Gastrocnemius medialis (tissue), 4 donors: ENCODE data around the gene FOXP3. TPM values are rescaled to one million over a fixed set of nuclear protein-coding genes. Genes with fewer than 3 reads are reported as not detected.

Source experiments
- ATAC-seq, 2 donors: fragments of 150-250 bp; one replicate each; pipeline ENCODE4 v1.9.1; 2016
- DNase-seq, 2 donors: peaks; one replicate each; pipeline ENCODE4 v3.0.0-alpha.2; 2019
- H3K27ac ChIP-seq, 4 donors: fragments of 200-600 bp; sonication (generic); 1 replicate in 1 of 4; 2 replicates in 3 of 4; pipeline ENCODE4 v1.5.1; 2016 to 2018; ENCODE audit warnings: mild to moderate bottlenecking in 2 of 4, moderate library complexity in 1 of 4
- H3K27me3 ChIP-seq, 3 donors: fragments of 200-600 bp; sonication (generic) in 2 of 3; 1 replicate in 1 of 3; 2 replicates in 2 of 3; pipeline versions ENCODE4 v1.5.1 to v1.6.0; 2016 to 2019; ENCODE audit warnings: mild to moderate bottlenecking in 1 of 3, moderate library complexity in 1 of 3
- H3K36me3 ChIP-seq, 2 donors: fragments of 200-600 bp; sonication (generic) in 1 of 2; one replicate each; pipeline ENCODE4 v1.5.1; 2017 to 2018
- H3K4me1 ChIP-seq, 2 donors: fragments of 200-600 bp; sonication (generic) in 1 of 2; one replicate each; pipeline ENCODE4 v1.5.1; 2016 to 2017; ENCODE audit warnings: mild to moderate bottlenecking in 2 of 2
- H3K4me3 ChIP-seq, 4 donors: fragments of 200-600 bp; sonication (generic) in 3 of 4; 1 replicate in 1 of 4; 2 replicates in 3 of 4; pipeline ENCODE4 v1.5.1; 2016 to 2019; ENCODE audit warnings: mild to moderate bottlenecking in 2 of 4
- H3K9me3 ChIP-seq, 3 donors: fragments of 200-600 bp; sonication (generic) in 2 of 3; 1 replicate in 1 of 3; 2 replicates in 2 of 3; pipeline ENCODE4 v1.5.1; 2016 to 2019
- POLR2A ChIP-seq, 2 donors: fragments of 450-650 bp; IDR thresholded peaks; one replicate each; pipeline ENCODE4 v1.6.1; 2017; ENCODE audit warnings: antibody characterized with exemption in 2 of 2, mild to moderate bottlenecking in 2 of 2, moderate library complexity in 2 of 2
- in situ Hi-C, 4 donors: fragments of 200-750 bp; cut with MboI; loops; one replicate each; pipeline versions ENCODE4 v1.15.0 to v1.8.0; 2017; ENCODE audit warnings: low sequenced_read_pairs in 4 of 4
- intact Hi-C: fragments of 100-400 bp; cut with DNase I; formaldehyde crosslinking; loops from one replicate; pipeline ENCODE4 v1.15.1; 2023; ENCODE audit warnings: low total_unique reads
- total RNA-seq, 4 donors: library from RNA; depleted of rRNA; stranded (reverse); fragments of >200 nt; gene quantifications; one replicate each; pipeline versions ENCODE4 v1.1.0 to v1.2.3, GENCODE V29; 2016
- TF ChIP-seq, protein P1 (sequence below), 5 experiments: fragments of 450-650 bp in 3 of 5; fragments of 200-600 bp in 2 of 5; sonication (generic) in 2 of 5; IDR thresholded peaks in 4 of 5; conservative IDR thresholded peaks in 1 of 5; 1 replicate in 4 of 5; 2 replicates in 1 of 5; pipeline ENCODE4 v1.5.1; 2016 to 2019; ENCODE audit warnings: antibody characterized with exemption in 5 of 5, mild to moderate bottlenecking in 3 of 5, moderate library complexity in 3 of 5

Gene FOXP3
- total RNA-seq, 4 donors from 2014 or later, result not detected

DNA sequence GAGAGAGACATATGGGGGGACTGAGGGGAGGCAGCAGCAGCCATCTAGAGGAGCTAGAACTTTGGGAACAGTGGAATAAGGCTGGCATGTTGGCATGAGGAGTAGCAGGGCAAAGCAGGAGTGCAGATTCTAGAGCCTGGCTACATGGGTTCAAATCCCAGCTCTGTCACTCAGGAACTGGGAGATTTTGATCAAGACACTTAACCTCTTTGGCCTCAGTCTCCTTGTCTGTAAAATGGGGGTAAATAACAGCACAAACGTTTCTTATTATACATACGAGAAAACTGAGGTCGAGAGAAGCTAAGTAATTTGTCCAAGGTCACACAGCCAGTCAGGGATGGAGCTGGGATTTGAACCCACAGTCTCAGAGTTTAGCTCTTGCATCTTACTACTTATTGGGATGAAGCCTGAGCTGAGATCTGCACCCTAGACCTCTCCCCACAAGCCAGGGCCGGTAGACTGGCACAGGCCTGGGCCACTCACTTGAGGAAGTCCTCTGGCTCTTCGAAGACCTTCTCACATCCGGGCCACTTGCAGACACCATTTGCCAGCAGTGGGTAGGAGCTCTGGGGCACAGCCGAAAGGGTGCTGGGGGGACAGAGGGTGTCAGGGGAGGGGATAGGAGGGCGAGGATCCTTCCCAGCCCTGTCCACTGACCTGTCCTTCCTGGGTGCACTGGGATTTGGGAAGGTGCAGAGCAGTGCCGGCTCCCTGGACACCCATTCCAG, 8.1 kb downstream of the FOXP3 start:
- ATAC-seq (no peak), DNase-seq (no peak)
- H3K4me3 ChIP-seq, result no peak overlapping the region
- no peak overlapping the region for H3K27ac ChIP-seq
- in situ Hi-C loops (no loop called here), intact Hi-C loops (no loop called here)
- H3K27me3 ChIP-seq, result no peaks in the 10 kb centered on the region
- no peaks in the 10 kb centered on the region for H3K9me3 ChIP-seq
- H3K36me3 ChIP-seq, result no peaks in the 10 kb centered on the region
- H3K4me1 ChIP-seq, result no peaks in the 10 kb centered on the region
- TF ChIP-seq, protein P1, sequence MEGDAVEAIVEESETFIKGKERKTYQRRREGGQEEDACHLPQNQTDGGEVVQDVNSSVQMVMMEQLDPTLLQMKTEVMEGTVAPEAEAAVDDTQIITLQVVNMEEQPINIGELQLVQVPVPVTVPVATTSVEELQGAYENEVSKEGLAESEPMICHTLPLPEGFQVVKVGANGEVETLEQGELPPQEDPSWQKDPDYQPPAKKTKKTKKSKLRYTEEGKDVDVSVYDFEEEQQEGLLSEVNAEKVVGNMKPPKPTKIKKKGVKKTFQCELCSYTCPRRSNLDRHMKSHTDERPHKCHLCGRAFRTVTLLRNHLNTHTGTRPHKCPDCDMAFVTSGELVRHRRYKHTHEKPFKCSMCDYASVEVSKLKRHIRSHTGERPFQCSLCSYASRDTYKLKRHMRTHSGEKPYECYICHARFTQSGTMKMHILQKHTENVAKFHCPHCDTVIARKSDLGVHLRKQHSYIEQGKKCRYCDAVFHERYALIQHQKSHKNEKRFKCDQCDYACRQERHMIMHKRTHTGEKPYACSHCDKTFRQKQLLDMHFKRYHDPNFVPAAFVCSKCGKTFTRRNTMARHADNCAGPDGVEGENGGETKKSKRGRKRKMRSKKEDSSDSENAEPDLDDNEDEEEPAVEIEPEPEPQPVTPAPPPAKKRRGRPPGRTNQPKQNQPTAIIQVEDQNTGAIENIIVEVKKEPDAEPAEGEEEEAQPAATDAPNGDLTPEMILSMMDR (IDR thresholded peaks at IDR 0.05 in 4 of 5, conservative IDR thresholded peaks at IDR 0.05 in 1 of 5), result no peak
- no peak for TF ChIP-seq POLR2A (IDR thresholded peaks at IDR 0.05)

DNA sequence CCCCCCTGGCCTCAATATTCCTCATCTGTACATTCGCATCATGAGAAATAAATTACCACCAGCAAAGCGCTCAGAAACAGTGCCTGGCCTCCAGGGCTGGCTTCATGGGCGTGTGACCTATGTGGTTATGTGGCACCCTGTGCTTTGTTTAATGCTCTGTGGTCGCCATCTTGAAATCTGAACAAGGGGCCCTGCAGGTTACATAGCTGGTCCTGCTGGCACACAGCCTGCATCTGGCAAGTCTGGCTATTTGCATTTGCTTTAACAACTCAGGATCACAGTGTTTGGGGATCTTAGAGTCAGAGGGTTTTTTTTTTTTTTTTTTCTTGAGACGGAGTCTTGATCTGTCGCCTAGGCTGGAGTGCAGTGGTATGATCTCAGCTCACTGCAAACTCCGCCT, 9.9 kb downstream of the FOXP3 start:
- Histone ChIP-seq H3K27me3 (no peaks in the 10 kb centered on the region), H3K4me3 (no peak overlapping the region), H3K36me3 (no peaks in the 10 kb centered on the region), H3K27ac (no peak overlapping the region), H3K4me1 (no peaks in the 10 kb centered on the region), H3K9me3 (no peaks in the 10 kb centered on the region)
- intact Hi-C loops (no loop called here), in situ Hi-C loops (no loop called here)
- no peak for DNase-seq
- no peak for TF ChIP-seq POLR2A (IDR thresholded peaks at IDR 0.05)
- TF ChIP-seq, protein P1 (IDR thresholded peaks at IDR 0.05 in 4 of 5, conservative IDR thresholded peaks at IDR 0.05 in 1 of 5), result no peak
- ATAC-seq, result no peak

DNA sequence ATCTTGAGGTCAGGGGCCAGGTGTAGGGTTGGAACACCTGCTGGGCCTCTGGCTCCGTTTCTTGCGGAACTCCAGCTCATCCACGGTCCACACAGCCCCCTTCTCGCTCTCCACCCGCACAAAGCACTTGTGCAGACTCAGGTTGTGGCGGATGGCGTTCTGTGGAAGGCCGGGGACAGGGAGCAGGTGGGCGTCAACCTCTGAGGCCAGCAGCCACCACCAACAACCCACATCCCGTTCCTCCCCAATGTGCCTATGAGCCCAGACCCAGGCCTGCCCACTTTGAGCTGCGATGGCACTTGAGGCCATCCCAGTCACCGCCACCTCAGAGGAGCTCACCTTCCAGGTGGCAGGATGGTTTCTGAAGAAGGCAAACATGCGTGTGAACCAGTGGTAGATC, 13.2 kb downstream of the FOXP3 start:
- H3K4me1 ChIP-seq, result no peaks in the 10 kb centered on the region
- DNase-seq (no peak), ATAC-seq (no peak)
- H3K4me3 ChIP-seq, result no peak overlapping the region
- H3K27ac ChIP-seq, result no peak overlapping the region
- H3K36me3 ChIP-seq, result peaks cover 0 to 3% of the 10 kb centered on the region in 2 donors
- TF ChIP-seq, protein P1 (IDR thresholded peaks at IDR 0.05 in 4 of 5, conservative IDR thresholded peaks at IDR 0.05 in 1 of 5), result no peak
- no peak for TF ChIP-seq POLR2A (IDR thresholded peaks at IDR 0.05)
- intact Hi-C loops, result no loop called here
- no peaks in the 10 kb centered on the region for H3K27me3 ChIP-seq
- in situ Hi-C loops, result no loop called here
- no peaks in the 10 kb centered on the region for H3K9me3 ChIP-seq

DNA sequence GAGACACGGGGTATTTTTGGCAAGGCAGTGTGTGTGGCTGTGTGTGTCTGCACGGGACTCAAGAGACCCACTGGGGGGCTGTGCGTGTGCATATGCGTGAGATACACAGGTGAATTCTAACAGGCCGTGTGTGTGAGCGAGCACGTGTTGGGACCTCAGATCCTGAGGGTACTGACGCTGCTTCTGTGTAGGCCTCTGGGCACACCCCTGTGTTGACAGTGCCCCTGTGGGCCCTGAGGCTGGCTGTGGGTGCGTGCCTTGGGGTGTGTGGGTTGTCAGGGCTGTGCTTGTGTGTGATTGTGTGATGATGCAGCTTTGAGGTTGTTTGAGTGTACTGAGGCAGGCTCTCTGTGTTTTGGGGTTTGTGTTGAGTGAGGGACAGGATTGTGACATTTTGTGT, 13.9 kb downstream of the FOXP3 start:
- Histone ChIP-seq H3K36me3 (peaks cover 0 to 5% of the 10 kb centered on the region in 2 donors), H3K9me3 (no peaks in the 10 kb centered on the region), H3K4me1 (no peaks in the 10 kb centered on the region), H3K27me3 (no peaks in the 10 kb centered on the region), H3K4me3 (no peak overlapping the region), H3K27ac (no peak overlapping the region)
- TF ChIP-seq, protein P1 (IDR thresholded peaks at IDR 0.05 in 4 of 5, conservative IDR thresholded peaks at IDR 0.05 in 1 of 5), result no peak
- TF ChIP-seq POLR2A (IDR thresholded peaks at IDR 0.05), result no peak
- ATAC-seq (no peak), DNase-seq (no peak)
- intact Hi-C loops (no loop called here), in situ Hi-C loops (no loop called here)

DNA sequence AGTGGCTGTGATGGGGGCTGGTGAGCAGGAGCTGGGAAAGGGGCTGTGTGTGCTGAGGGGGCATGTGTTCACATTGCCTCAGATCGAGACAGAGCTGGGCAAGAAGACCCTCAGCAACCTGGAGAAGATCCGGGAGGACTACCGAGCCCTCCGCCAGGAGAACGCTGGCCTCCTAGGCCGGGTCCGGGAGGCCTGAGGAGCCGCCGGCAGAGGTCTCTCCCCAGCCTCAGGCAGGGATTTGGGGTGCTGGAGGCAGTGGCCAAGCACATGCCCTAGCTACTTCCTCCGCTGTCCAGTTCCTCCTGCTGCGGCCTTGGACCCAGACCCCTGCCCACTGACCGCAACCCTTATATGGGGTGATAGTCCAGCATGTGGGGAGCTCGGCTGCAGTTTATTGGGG, 14.4 kb downstream of the FOXP3 start:
- in situ Hi-C loops, result no loop called here
- H3K4me1 ChIP-seq, result no peaks in the 10 kb centered on the region
- H3K27ac ChIP-seq, result no peak overlapping the region
- no peak for ATAC-seq
- intact Hi-C loops, result no loop called here
- TF ChIP-seq POLR2A (IDR thresholded peaks at IDR 0.05), result no peak
- TF ChIP-seq, protein P1 (IDR thresholded peaks at IDR 0.05 in 4 of 5, conservative IDR thresholded peaks at IDR 0.05 in 1 of 5), result no peak
- H3K36me3 ChIP-seq, result peaks cover 0 to 5% of the 10 kb centered on the region in 2 donors
- no peaks in the 10 kb centered on the region for H3K27me3 ChIP-seq
- no peaks in the 10 kb centered on the region for H3K9me3 ChIP-seq
- no peak overlapping the region for H3K4me3 ChIP-seq
- DNase-seq, result no peak
